ENCODE results near the gene CDAN1.

The CDAN1 gene

GRCh38 chr15:42719043-42719442 lies 17.9 kb downstream of the CDAN1 start:
- TF ChIP-seq CTCF (IDR thresholded peaks at IDR 0.05; ENCODE audit: low read depth, low read length): no peak
- H3K4me3 ChIP-seq (ENCODE audit: low read depth, low read length): no peak overlapping the region

- no peak overlapping the region for H3K4me3 ChIP-seq (ENCODE audit: low read depth, low read length)
- TF ChIP-seq CTCF (IDR thresholded peaks at IDR 0.05; ENCODE audit: low read depth, low read length): no peak
These were observed 20.3 kb downstream of the CDAN1 start for GRCh38 chr15:42716626-42717025.

- no peak for TF ChIP-seq CTCF (IDR thresholded peaks at IDR 0.05; ENCODE audit: low read depth, low read length)
- H3K4me3 ChIP-seq (ENCODE audit: low read depth, low read length): no peak overlapping the region
These were observed 20.8 kb downstream of the CDAN1 start for GRCh38 chr15:42716125-42716524.

GRCh38 chr15:42712584-42712983 lies 24.3 kb downstream of the CDAN1 start:
- no peak for TF ChIP-seq CTCF (IDR thresholded peaks at IDR 0.05; ENCODE audit: low read depth, low read length)
- H3K4me3 ChIP-seq (ENCODE audit: low read depth, low read length): no peak overlapping the region

GRCh38 chr15:42711746-42712145 lies 25.2 kb downstream of the CDAN1 start:
- TF ChIP-seq CTCF (IDR thresholded peaks at IDR 0.05; ENCODE audit: low read depth, low read length): no peak
- no peak overlapping the region for H3K4me3 ChIP-seq (ENCODE audit: low read depth, low read length)

GRCh38 chr15:42710662-42711061 lies 26.3 kb downstream of the CDAN1 start:
- TF ChIP-seq CTCF (IDR thresholded peaks at IDR 0.05; ENCODE audit: low read depth, low read length): no peak
- H3K4me3 ChIP-seq (ENCODE audit: low read depth, low read length): no peak overlapping the region

GRCh38 chr15:42707873-42708544 lies 28.9 kb downstream of the CDAN1 start:
- H3K4me3 ChIP-seq (ENCODE audit: low read depth, low read length): no peak overlapping the region
- TF ChIP-seq CTCF (IDR thresholded peaks at IDR 0.05; ENCODE audit: low read depth, low read length): no peak

Data from WI38 (cell line).